ENCODE results near the gene CCDC186. TPM values are rescaled to one million over a fixed set of nuclear protein-coding genes. Genes with fewer than 3 reads are reported as not detected.

The CCDC186 gene
- total RNA-seq, 1 experiment from 2014 or later = 17.1 TPM

- POLR2A ChIA-PET = no interaction called here
- no peaks in the 10 kb centered on the region for H4K20me1 ChIP-seq (ENCODE audit: insufficient read depth)
- DNase-seq (ENCODE audit: low read depth, low spot score) (no peak), ATAC-seq (no peak)
- no TSS peak for BruUV-seq (replicated peaks)
- intact Hi-C loops (cut with micrococcal nuclease) = no loop called here
- H3K4me3 ChIP-seq (replicated peaks in 1 of 2; ENCODE audit: low read depth in 1 of 2, low read length in 2 of 2) = no peak overlapping the region
- H3K27ac ChIP-seq (ENCODE audit: low read depth, low read length) = no peak overlapping the region
- H2AFZ ChIP-seq (ENCODE audit: low read depth, low read length, poor library complexity, severe bottlenecking) = no peak overlapping the region
- no peaks in the 10 kb centered on the region for H3K79me2 ChIP-seq (ENCODE audit: insufficient read depth, low read length)
- H3K4me1 ChIP-seq (ENCODE audit: control insufficient read depth in 1 of 2, insufficient read depth in 2 of 2, low read length in 2 of 2) = no peaks in the 10 kb centered on the region
- H3K36me3 ChIP-seq (ENCODE audit: control insufficient read depth in 1 of 2, insufficient read depth in 2 of 2, low read length in 2 of 2) = no peaks in the 10 kb centered on the region
- CTCF ChIA-PET = interaction anchor here (0.8 to 1.2 kb wide), 2 partner anchors 9 to 280 kb away, joined by 3 to 8 read pairs; no protein-coding TSS in a partner anchor
- H3K27me3 ChIP-seq (ENCODE audit: insufficient read depth, low read length) = no peaks in the 10 kb centered on the region
- no peak overlapping the region for H3K4me2 ChIP-seq (ENCODE audit: low read length)
- no peak for TF ChIP-seq POLR2A (IDR thresholded peaks at IDR 0.05; ENCODE audit: borderline replicate concordance, extremely low read depth, insufficient read depth, insufficient read length)
- TF ChIP-seq ATF3 (IDR thresholded peaks at IDR 0.05) = no peak
- TF ChIP-seq SIN3A (IDR thresholded peaks at IDR 0.05; ENCODE audit: low read depth) = no peak
- TF ChIP-seq, protein P1, sequence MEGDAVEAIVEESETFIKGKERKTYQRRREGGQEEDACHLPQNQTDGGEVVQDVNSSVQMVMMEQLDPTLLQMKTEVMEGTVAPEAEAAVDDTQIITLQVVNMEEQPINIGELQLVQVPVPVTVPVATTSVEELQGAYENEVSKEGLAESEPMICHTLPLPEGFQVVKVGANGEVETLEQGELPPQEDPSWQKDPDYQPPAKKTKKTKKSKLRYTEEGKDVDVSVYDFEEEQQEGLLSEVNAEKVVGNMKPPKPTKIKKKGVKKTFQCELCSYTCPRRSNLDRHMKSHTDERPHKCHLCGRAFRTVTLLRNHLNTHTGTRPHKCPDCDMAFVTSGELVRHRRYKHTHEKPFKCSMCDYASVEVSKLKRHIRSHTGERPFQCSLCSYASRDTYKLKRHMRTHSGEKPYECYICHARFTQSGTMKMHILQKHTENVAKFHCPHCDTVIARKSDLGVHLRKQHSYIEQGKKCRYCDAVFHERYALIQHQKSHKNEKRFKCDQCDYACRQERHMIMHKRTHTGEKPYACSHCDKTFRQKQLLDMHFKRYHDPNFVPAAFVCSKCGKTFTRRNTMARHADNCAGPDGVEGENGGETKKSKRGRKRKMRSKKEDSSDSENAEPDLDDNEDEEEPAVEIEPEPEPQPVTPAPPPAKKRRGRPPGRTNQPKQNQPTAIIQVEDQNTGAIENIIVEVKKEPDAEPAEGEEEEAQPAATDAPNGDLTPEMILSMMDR (IDR thresholded peaks at IDR 0.05 in 2 of 3, conservative IDR thresholded peaks at IDR 0.05 in 1 of 3; ENCODE audit: borderline replicate concordance in 1 of 3, insufficient read depth in 1 of 3, low read depth in 2 of 3, low read length in 2 of 3) = no peak
- no peak for TF ChIP-seq ELF1 (IDR thresholded peaks at IDR 0.05; ENCODE audit: borderline replicate concordance, low read depth)
- TF ChIP-seq EZH2phosphoT487 (IDR thresholded peaks at IDR 0.05; ENCODE audit: borderline replicate concordance) = no peak
- TF ChIP-seq YY1 (IDR thresholded peaks at IDR 0.05; ENCODE audit: extremely low read depth, insufficient replicate concordance, low read depth, low read length) = no peak
- TF ChIP-seq, protein P2, sequence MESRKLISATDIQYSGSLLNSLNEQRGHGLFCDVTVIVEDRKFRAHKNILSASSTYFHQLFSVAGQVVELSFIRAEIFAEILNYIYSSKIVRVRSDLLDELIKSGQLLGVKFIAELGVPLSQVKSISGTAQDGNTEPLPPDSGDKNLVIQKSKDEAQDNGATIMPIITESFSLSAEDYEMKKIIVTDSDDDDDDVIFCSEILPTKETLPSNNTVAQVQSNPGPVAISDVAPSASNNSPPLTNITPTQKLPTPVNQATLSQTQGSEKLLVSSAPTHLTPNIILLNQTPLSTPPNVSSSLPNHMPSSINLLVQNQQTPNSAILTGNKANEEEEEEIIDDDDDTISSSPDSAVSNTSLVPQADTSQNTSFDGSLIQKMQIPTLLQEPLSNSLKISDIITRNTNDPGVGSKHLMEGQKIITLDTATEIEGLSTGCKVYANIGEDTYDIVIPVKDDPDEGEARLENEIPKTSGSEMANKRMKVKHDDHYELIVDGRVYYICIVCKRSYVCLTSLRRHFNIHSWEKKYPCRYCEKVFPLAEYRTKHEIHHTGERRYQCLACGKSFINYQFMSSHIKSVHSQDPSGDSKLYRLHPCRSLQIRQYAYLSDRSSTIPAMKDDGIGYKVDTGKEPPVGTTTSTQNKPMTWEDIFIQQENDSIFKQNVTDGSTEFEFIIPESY (IDR thresholded peaks at IDR 0.05; ENCODE audit: extremely low read depth, insufficient replicate concordance, low read length) = no peak
- TF ChIP-seq REST (IDR thresholded peaks at IDR 0.05; ENCODE audit: low read depth) = no peak
- TF ChIP-seq EGR1 (IDR thresholded peaks at IDR 0.05; ENCODE audit: low read depth) = no peak
- no peak for TF ChIP-seq POLR2AphosphoS5 (IDR thresholded peaks at IDR 0.05; ENCODE audit: low read depth, low read length)
- no peak for TF ChIP-seq FOSL1 (IDR thresholded peaks at IDR 0.05; ENCODE audit: low read depth)
- no peak for TF ChIP-seq SRF (IDR thresholded peaks at IDR 0.05; ENCODE audit: low read depth)
- no peak for TF ChIP-seq JUND (IDR thresholded peaks at IDR 0.05)
- TF ChIP-seq MAX (IDR thresholded peaks at IDR 0.05) = no peak
- TF ChIP-seq SP1 (IDR thresholded peaks at IDR 0.05; ENCODE audit: low read depth) = no peak
- no peak for TF ChIP-seq CEBPB (IDR thresholded peaks at IDR 0.05; ENCODE audit: low read depth)
- no peak for TF ChIP-seq CBX3 (IDR thresholded peaks at IDR 0.05; ENCODE audit: low read depth)
- no peak for TF ChIP-seq ZNF274 (IDR thresholded peaks at IDR 0.05; ENCODE audit: low read depth, low read length)
- no peaks in the 10 kb centered on the region for H3K9me2 ChIP-seq (ENCODE audit: insufficient read depth)
- no peaks in the 10 kb centered on the region for H3K9me3 ChIP-seq (ENCODE audit: control insufficient read depth in 1 of 2, insufficient read depth in 1 of 2, low read depth in 1 of 2, low read length in 2 of 2)
- H3K9ac ChIP-seq (ENCODE audit: low read length) = no peak overlapping the region
- RAD21 ChIA-PET (ENCODE audit: low non-redundant PET in 1 of 2, low total read pairs in 2 of 2, uncharacterized antibody in 2 of 2, unreplicated experiment in 2 of 2) = no interaction called here
Observed at GRCh38 chr10:114078346-114078745, 95.7 kb downstream of the CCDC186 start.
